Endothelial cell of umbilical vein (primary cell): ENCODE data around the gene SLC15A3. TPM values are rescaled to one million over a fixed set of nuclear protein-coding genes. Genes with fewer than 3 reads are reported as not detected.

Experiments used
- BruUV-seq: library from RNA; stranded (reverse); fragments of 400-500 nt; replicated peaks from 2 replicates; lab custom pipeline; 2021; lab: Mats Ljungman, UMichigan
- CTCF ChIA-PET: fragments of 300-600, 350-600 bp; sonication (Branson Sonifier 250); formaldehyde crosslinking; loops from one replicate; lab custom pipeline; 2021; ENCODE audit warnings: antibody characterized with exemption, inconsistent platforms; lab: Charles Lee
- POLR2A ChIA-PET: fragments of 300-600, 350-600 bp; sonication (Branson Sonifier 250); formaldehyde crosslinking; loops from one replicate; lab custom pipeline; 2021; ENCODE audit warnings: antibody characterized with exemption, inconsistent platforms; lab: Charles Lee
- DNase-seq: peaks from one replicate; pipeline ENCODE4 v3.0.0-alpha.2; 2011; ENCODE audit warnings: low read depth, low spot score
- FAIRE-seq: peaks from 2 replicates; lab custom pipeline; 2011; peaks lifted over from hg19 to GRCh38; lab: Jason Lieb, UNC
- H2AFZ ChIP-seq: 2 replicates; pipeline ENCODE4 v1.6.0; 2012; ENCODE audit warnings: low read depth, low read length, control low read depth, inconsistent platforms
- H3K27ac ChIP-seq: 2 replicates; pipeline ENCODE4 v1.5.1; 2011; ENCODE audit warnings: low read depth, mild to moderate bottlenecking, control low read depth, low read length, moderate library complexity; ENCODE audit not compliant: insufficient read depth
- H3K27me3 ChIP-seq, 2 experiments: 2 replicates each; pipeline versions ENCODE4 v1.6.0 to v1.6.1; 2011; ENCODE audit warnings: low read length in 2 of 2, mixed read lengths in 1 of 2; ENCODE audit not compliant: control insufficient read depth in 2 of 2, insufficient read depth in 2 of 2
- H3K36me3 ChIP-seq, 2 experiments: 2 replicates in 1 of 2; 3 replicates in 1 of 2; pipeline ENCODE4 v1.5.1; 2011; ENCODE audit warnings: low read length in 2 of 2, mild to moderate bottlenecking in 1 of 2, moderate library complexity in 1 of 2; ENCODE audit not compliant: control insufficient read depth in 2 of 2, insufficient read depth in 2 of 2; ENCODE audit errors: extremely low read depth in 1 of 2
- H3K4me1 ChIP-seq: 3 replicates; pipeline ENCODE4 v1.5.1; 2011; ENCODE audit warnings: mild to moderate bottlenecking, low read length; ENCODE audit not compliant: control insufficient read depth, insufficient read depth; ENCODE audit errors: extremely low read depth
- H3K4me2 ChIP-seq: 2 replicates; pipeline ENCODE4 v1.6.1; 2011; ENCODE audit warnings: low read length, control low read depth, mixed read lengths; ENCODE audit not compliant: insufficient read depth
- H3K4me3 ChIP-seq, 3 experiments: fragments of 200-600 bp in 1 of 3; sonication (generic), shearing (Covaris generic) in 1 of 3; replicated peaks in 1 of 3; 2 replicates each; pipeline ENCODE4 v1.5.1; 2011 to 2016; ENCODE audit warnings: control low read depth in 3 of 3, low read length in 3 of 3, mild to moderate bottlenecking in 2 of 3, inconsistent platforms in 1 of 3, low read depth in 1 of 3, moderate library complexity in 1 of 3; ENCODE audit not compliant: insufficient read depth in 1 of 3
- H3K79me2 ChIP-seq: 2 replicates; pipeline ENCODE4 v1.6.0; 2012; ENCODE audit warnings: low read length, inconsistent platforms; ENCODE audit not compliant: control insufficient read depth, insufficient read depth
- H3K9ac ChIP-seq: replicated peaks from 2 replicates; pipeline ENCODE3; 2011; ENCODE audit warnings: low read length, control low read depth; ENCODE audit not compliant: insufficient read depth; ENCODE audit errors: extremely low read depth
- H3K9me1 ChIP-seq: replicated peaks from 3 replicates; pipeline ENCODE4 v1.6.0; 2011; ENCODE audit warnings: mild to moderate bottlenecking, low read length; ENCODE audit not compliant: control insufficient read depth, insufficient read depth; ENCODE audit errors: extremely low read depth
- H3K9me3 ChIP-seq: replicated peaks from 2 replicates; pipeline ENCODE4 v1.5.1; 2012; ENCODE audit warnings: low read length, inconsistent platforms; ENCODE audit not compliant: control insufficient read depth, insufficient read depth
- H4K20me1 ChIP-seq: replicated peaks from 2 replicates; pipeline ENCODE3; 2011; ENCODE audit warnings: mild to moderate bottlenecking, low read length; ENCODE audit not compliant: control insufficient read depth, insufficient read depth; ENCODE audit errors: extremely low read depth
- GATA2 ChIP-seq: IDR thresholded peaks from 2 replicates; pipeline ENCODE4 v1.7.0; 2011; ENCODE audit warnings: low read depth, mild to moderate bottlenecking, moderate library complexity, mixed read lengths, low read length; ENCODE audit not compliant: insufficient read length, insufficient read depth
- JUN ChIP-seq: IDR thresholded peaks from 2 replicates; pipeline ENCODE4 v1.6.1; 2011; ENCODE audit warnings: borderline replicate concordance, low read depth; ENCODE audit not compliant: insufficient read length, insufficient read depth
- MYC ChIP-seq: IDR thresholded peaks from one replicate; pipeline ENCODE4 v1.6.1; 2011; ENCODE audit warnings: mild to moderate bottlenecking, low read depth, low read length
- POLR2A ChIP-seq: IDR thresholded peaks from 2 replicates; pipeline ENCODE4 v1.6.1; 2012; ENCODE audit warnings: low read depth, mild to moderate bottlenecking, control low read depth, low read length
- POLR2AphosphoS5 ChIP-seq: IDR thresholded peaks from 2 replicates; pipeline ENCODE4 v1.6.1; 2012; ENCODE audit warnings: low read depth, mild to moderate bottlenecking, control low read depth, low read length, moderate library complexity; ENCODE audit not compliant: insufficient read depth
- dilution Hi-C: fragments of 300-500 bp; cut with MboI; formaldehyde crosslinking; loops from one replicate; pipeline ENCODE4 v1.15.0; 2019; ENCODE audit warnings: low sequenced_read_pairs; ENCODE audit not compliant: extremely low pct_ligation_motif_present
- intact Hi-C: fragments of 100-400 bp; cut with micrococcal nuclease; formaldehyde crosslinking; loops from one replicate; pipeline ENCODE4 v1.10.0; 2022
- polyA plus RNA-seq, 4 experiments: library from polyadenylated mRNA; depleted of rRNA in 3 of 4; stranded (reverse) in 3 of 4; unstranded in 1 of 4; fragments of >200 nt; gene quantifications; 2 replicates each; pipeline versions ENCODE4 v1.2.1 to v1.2.3, GENCODE V29; 2011 to 2012; ENCODE audit warnings: missing spikeins in 1 of 4
- total RNA-seq: library from RNA; stranded (reverse); gene quantifications from 2 replicates; pipeline ENCODE4 v1.2.3, GENCODE V29; 2021
- TF ChIP-seq, protein P1 (sequence below), 2 donors: IDR thresholded peaks; 1 replicate in 1 of 2; 2 replicates in 1 of 2; pipeline ENCODE4 v1.5.1; 2011; ENCODE audit warnings: low read length in 2 of 2, mild to moderate bottlenecking in 2 of 2, moderate library complexity in 2 of 2, control low read depth in 1 of 2, inconsistent platforms in 1 of 2, low read depth in 1 of 2; ENCODE audit not compliant: insufficient read depth in 1 of 2; ENCODE audit errors: extremely low read depth in 1 of 2

The SLC15A3 gene
- total and polyA plus RNA-seq, 2 donors (not counting 3 experiments of a cell fraction or from before 2014, with no cell fraction given), result 3.3 to 4.4 TPM

DNA sequence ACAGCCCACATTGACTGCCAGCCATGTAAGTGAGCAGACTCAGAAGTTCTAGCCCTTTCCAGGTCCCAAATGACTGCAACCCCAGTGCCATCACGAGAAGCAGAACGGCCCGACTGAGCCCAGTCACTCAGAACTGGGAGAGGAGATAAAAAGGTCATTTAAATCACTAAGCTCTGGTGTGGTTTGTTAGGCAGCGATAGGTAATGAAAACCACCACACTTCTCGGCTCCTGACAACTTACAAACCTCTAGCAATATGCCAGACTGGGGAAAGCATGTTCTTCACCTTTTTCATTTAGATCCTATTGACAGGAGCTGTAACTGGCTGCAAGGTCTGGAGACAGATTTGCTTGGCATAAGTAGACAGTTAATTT is 6.7 kb downstream of the SLC15A3 start:
- Histone ChIP-seq H3K79me2 (no peaks in the 10 kb centered on the region), H3K27ac (no peak overlapping the region), H3K4me2 (no peak overlapping the region), H3K36me3 (no peaks in the 10 kb centered on the region), H3K4me1 (no peaks in the 10 kb centered on the region), H3K9me3 (no peaks in the 10 kb centered on the region), H2AFZ (no peak overlapping the region), H3K4me3 (no peak overlapping the region), H3K9me1 (no peaks in the 10 kb centered on the region), H3K27me3 (peaks cover 2 to 4% of the 10 kb centered on the region in 2 experiments), H3K9ac (no peak overlapping the region), H4K20me1 (no peaks in the 10 kb centered on the region)
- dilution Hi-C loops (no loop called here), intact Hi-C loops (no loop called here)
- DNase-seq, result no peak
- no peak for FAIRE-seq
- TF ChIP-seq POLR2AphosphoS5 (no peak), MYC (no peak), JUN (no peak), POLR2A (no peak), GATA2 (no peak)
- TF ChIP-seq, protein P1, sequence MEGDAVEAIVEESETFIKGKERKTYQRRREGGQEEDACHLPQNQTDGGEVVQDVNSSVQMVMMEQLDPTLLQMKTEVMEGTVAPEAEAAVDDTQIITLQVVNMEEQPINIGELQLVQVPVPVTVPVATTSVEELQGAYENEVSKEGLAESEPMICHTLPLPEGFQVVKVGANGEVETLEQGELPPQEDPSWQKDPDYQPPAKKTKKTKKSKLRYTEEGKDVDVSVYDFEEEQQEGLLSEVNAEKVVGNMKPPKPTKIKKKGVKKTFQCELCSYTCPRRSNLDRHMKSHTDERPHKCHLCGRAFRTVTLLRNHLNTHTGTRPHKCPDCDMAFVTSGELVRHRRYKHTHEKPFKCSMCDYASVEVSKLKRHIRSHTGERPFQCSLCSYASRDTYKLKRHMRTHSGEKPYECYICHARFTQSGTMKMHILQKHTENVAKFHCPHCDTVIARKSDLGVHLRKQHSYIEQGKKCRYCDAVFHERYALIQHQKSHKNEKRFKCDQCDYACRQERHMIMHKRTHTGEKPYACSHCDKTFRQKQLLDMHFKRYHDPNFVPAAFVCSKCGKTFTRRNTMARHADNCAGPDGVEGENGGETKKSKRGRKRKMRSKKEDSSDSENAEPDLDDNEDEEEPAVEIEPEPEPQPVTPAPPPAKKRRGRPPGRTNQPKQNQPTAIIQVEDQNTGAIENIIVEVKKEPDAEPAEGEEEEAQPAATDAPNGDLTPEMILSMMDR (IDR thresholded peaks at IDR 0.05; ENCODE audit: extremely low read depth in 1 of 2, insufficient read depth in 1 of 2, low read depth in 1 of 2, low read length in 2 of 2), result no peak
- POLR2A ChIA-PET, result no interaction called here
- no TSS peak for BruUV-seq
- CTCF ChIA-PET, result interaction anchor here (0.6 to 1.7 kb wide), 5 partner anchors 9 to 245 kb away, joined by 3 to 8 read pairs (median 3); no protein-coding TSS in a partner anchor
